ENCODE results near the gene LYSMD2.

DNA sequence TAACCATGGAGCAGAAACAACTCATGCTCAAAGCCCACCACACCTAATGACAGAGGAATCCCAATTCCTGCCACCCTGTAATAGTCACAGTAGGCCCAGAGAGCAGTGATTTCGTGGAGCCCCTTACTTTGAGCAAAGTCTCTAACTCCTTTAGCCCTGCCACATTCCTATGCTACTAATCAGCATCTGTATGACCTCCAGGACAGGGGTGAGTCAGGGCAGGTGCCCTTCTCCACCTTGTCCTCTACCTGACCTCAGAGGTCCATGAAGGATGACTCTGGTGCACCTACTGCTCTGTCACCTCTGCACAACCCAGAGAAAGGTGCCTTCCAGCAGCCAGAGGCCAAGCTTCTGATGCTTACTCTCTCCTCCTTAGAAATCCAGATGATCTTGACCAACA lies 62.2 kb downstream of the LYSMD2 start:
- TF ChIP-seq, protein P1, sequence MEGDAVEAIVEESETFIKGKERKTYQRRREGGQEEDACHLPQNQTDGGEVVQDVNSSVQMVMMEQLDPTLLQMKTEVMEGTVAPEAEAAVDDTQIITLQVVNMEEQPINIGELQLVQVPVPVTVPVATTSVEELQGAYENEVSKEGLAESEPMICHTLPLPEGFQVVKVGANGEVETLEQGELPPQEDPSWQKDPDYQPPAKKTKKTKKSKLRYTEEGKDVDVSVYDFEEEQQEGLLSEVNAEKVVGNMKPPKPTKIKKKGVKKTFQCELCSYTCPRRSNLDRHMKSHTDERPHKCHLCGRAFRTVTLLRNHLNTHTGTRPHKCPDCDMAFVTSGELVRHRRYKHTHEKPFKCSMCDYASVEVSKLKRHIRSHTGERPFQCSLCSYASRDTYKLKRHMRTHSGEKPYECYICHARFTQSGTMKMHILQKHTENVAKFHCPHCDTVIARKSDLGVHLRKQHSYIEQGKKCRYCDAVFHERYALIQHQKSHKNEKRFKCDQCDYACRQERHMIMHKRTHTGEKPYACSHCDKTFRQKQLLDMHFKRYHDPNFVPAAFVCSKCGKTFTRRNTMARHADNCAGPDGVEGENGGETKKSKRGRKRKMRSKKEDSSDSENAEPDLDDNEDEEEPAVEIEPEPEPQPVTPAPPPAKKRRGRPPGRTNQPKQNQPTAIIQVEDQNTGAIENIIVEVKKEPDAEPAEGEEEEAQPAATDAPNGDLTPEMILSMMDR (IDR thresholded peaks at IDR 0.05): no peak
- TF ChIP-seq POLR2A (IDR thresholded peaks at IDR 0.05): no peak
